GM23338 (cell line): Measurements from ENCODE around the gene NDUFA13. TPM values are rescaled to one million over a fixed set of nuclear protein-coding genes. Genes with fewer than 3 reads are reported as not detected.

Source experiments
- ATAC-seq: fragments of 200-7000 bp; cut with Tn5 transposase; 3 replicates; pipeline ENCODE4 v1.9.1; 2020
- DNase-seq: peaks from one replicate; pipeline ENCODE4 v3.0.0-alpha.2; 2015; ENCODE audit warnings: low spot score
- H2AFZ ChIP-seq: fragments of 200-600 bp; sonication (generic); 2 replicates; pipeline ENCODE4 v1.8.0; 2016; ENCODE audit warnings: antibody characterized with exemption, mild to moderate bottlenecking, moderate library complexity
- H3F3A ChIP-seq: fragments of 200-600 bp; sonication (generic); replicated peaks from 2 replicates; pipeline ENCODE4 v1.8.0; 2017; ENCODE audit warnings: antibody characterized with exemption, mixed run types, low read depth
- H3K27ac ChIP-seq: fragments of 200-600 bp; sonication (generic); 2 replicates; pipeline ENCODE4 v1.6.1; 2016; ENCODE audit warnings: low read depth
- H3K27me3 ChIP-seq: fragments of 200-600 bp; sonication (generic); 2 replicates; pipeline ENCODE4 v1.8.0; 2016; ENCODE audit warnings: mild to moderate bottlenecking, mixed run types, moderate library complexity; ENCODE audit not compliant: insufficient read depth
- H3K36me3 ChIP-seq: fragments of 200-600 bp; sonication (generic); 2 replicates; pipeline ENCODE4 v1.8.0; 2016; ENCODE audit warnings: mild to moderate bottlenecking; ENCODE audit not compliant: insufficient read depth
- H3K4me1 ChIP-seq: fragments of 200-600 bp; sonication (generic); 2 replicates; pipeline ENCODE4 v1.8.0; 2016; ENCODE audit warnings: mild to moderate bottlenecking, moderate library complexity; ENCODE audit not compliant: insufficient read depth
- H3K4me2 ChIP-seq: fragments of 200-600 bp; sonication (generic); 2 replicates; pipeline ENCODE4 v1.7.1; 2017; ENCODE audit warnings: mixed run types
- H3K4me3 ChIP-seq: fragments of 200-600 bp; sonication (generic); 2 replicates; pipeline ENCODE4 v1.6.1; 2016; ENCODE audit warnings: mixed run types
- H3K79me2 ChIP-seq: fragments of 200-600 bp; sonication (generic); replicated peaks from 2 replicates; pipeline ENCODE4 v1.8.0; 2017; ENCODE audit warnings: mild to moderate bottlenecking; ENCODE audit not compliant: insufficient read depth
- H3K9me2 ChIP-seq: fragments of 200-600 bp; sonication (generic); 2 replicates; pipeline ENCODE4 v1.8.0; 2017; ENCODE audit not compliant: insufficient read depth
- H4K20me1 ChIP-seq: fragments of 200-600 bp; sonication (generic); replicated peaks from 2 replicates; pipeline ENCODE4 v1.8.0; 2017; ENCODE audit warnings: mild to moderate bottlenecking; ENCODE audit not compliant: insufficient read depth
- H3K27ac Mint-ChIP-seq: 2 replicates; pipeline ENCODE4 v1.8.0; 2020; ENCODE audit warnings: inconsistent platforms, mild to moderate bottlenecking, moderate library complexity, mixed read lengths
- H3K27me3 Mint-ChIP-seq: 3 replicates; pipeline ENCODE4 v1.8.0; 2022; ENCODE audit warnings: low read depth, mild to moderate bottlenecking, moderate library complexity, mixed read lengths, inconsistent platforms; ENCODE audit not compliant: insufficient read depth, poor library complexity
- H3K36me3 Mint-ChIP-seq: 3 replicates; pipeline ENCODE4 v1.8.0; 2021; ENCODE audit warnings: low read depth, mild to moderate bottlenecking, inconsistent platforms, moderate library complexity, mixed read lengths
- H3K4me1 Mint-ChIP-seq: 3 replicates; pipeline ENCODE4 v1.8.0; 2020; ENCODE audit warnings: mild to moderate bottlenecking, inconsistent platforms, mixed read lengths
- H3K4me3 Mint-ChIP-seq: 3 replicates; pipeline ENCODE4 v1.8.0; 2021; ENCODE audit warnings: moderate library complexity, mild to moderate bottlenecking, inconsistent platforms, mixed read lengths
- H3K9me3 Mint-ChIP-seq: 3 replicates; pipeline ENCODE4 v1.8.0; 2020; ENCODE audit warnings: moderate library complexity, mild to moderate bottlenecking, inconsistent platforms, mixed read lengths
- CREB1 ChIP-seq: fragments of 250-450 bp; sonication (Bioruptor Pico); IDR thresholded peaks from 2 replicates; pipeline ENCODE4 v1.5.0; 2020; ENCODE audit warnings: low read depth, mild to moderate bottlenecking, moderate library complexity
- ETS1 ChIP-seq: IDR thresholded peaks from 2 replicates; pipeline ENCODE4 v1.6.1; 2016; ENCODE audit warnings: antibody characterized with exemption
- EZH2 ChIP-seq: fragments of 200-600 bp; sonication (generic); IDR thresholded peaks from one replicate; pipeline ENCODE4 v1.8.0; 2017; ENCODE audit warnings: antibody characterized with exemption, mild to moderate bottlenecking, low read depth; ENCODE audit not compliant: unreplicated experiment
- EZH2phosphoT487 ChIP-seq: fragments of 200-600 bp; sonication (generic); IDR thresholded peaks from one replicate; pipeline ENCODE4 v1.8.1; 2018; ENCODE audit warnings: antibody characterized with exemption; ENCODE audit not compliant: unreplicated experiment
- JUNB ChIP-seq: IDR thresholded peaks from one replicate; pipeline ENCODE4 v1.6.1; 2016; ENCODE audit warnings: antibody characterized with exemption; ENCODE audit not compliant: unreplicated experiment
- NANOG ChIP-seq: IDR thresholded peaks from 2 replicates; pipeline ENCODE4 v1.6.1; 2016; ENCODE audit warnings: antibody characterized with exemption, borderline replicate concordance
- POLR2AphosphoS5 ChIP-seq: IDR thresholded peaks from 2 replicates; pipeline ENCODE4 v1.6.1; 2016; ENCODE audit warnings: antibody characterized with exemption, low read depth
- STAT1 ChIP-seq: IDR thresholded peaks from one replicate; pipeline ENCODE4 v1.6.1; 2016; ENCODE audit warnings: antibody characterized with exemption; ENCODE audit not compliant: unreplicated experiment
- ZNF114 ChIP-seq: fragments of 250-450 bp; sonication (Bioruptor Pico); IDR thresholded peaks from 2 replicates; pipeline ENCODE4 v1.5.0; 2020; ENCODE audit warnings: mild to moderate bottlenecking, moderate library complexity
- ZNF331 ChIP-seq: fragments of 250-450 bp; sonication (Bioruptor Pico); IDR thresholded peaks from 2 replicates; pipeline ENCODE4 v1.5.0; 2020; ENCODE audit warnings: low read depth, mild to moderate bottlenecking, moderate library complexity
- ZNF462 ChIP-seq: fragments of 250-450 bp; sonication (Bioruptor Pico); IDR thresholded peaks from 2 replicates; pipeline ENCODE4 v1.5.0; 2020; ENCODE audit warnings: mild to moderate bottlenecking, moderate library complexity
- polyA plus RNA-seq: library from polyadenylated mRNA; unstranded; fragments of >200 nt; fragmentation: Nextera tagmentation; extraction: Ambion mirVana; gene quantifications from 2 replicates; pipeline ENCODE4 v1.2.1, GENCODE V29; 2016
- total RNA-seq: library from RNA; depleted of rRNA; stranded (reverse); fragments of >200 nt; shearing (Covaris generic); gene quantifications from 2 replicates; pipeline ENCODE4 v1.2.3, GENCODE V29; 2014
- TF ChIP-seq, protein P1 (sequence below): IDR thresholded peaks from one replicate; pipeline ENCODE4 v1.6.1; 2018; ENCODE audit warnings: antibody characterized with exemption; ENCODE audit not compliant: unreplicated experiment
- TF ChIP-seq, protein P2 (sequence below), 2 experiments: fragments of 200-600 bp in 1 of 2; sonication (generic) in 1 of 2; conservative IDR thresholded peaks; 2 replicates each; pipeline versions ENCODE4 v1.5.1 to v1.6.1; 2016 to 2017; ENCODE audit warnings: antibody characterized with exemption in 2 of 2, low read depth in 2 of 2, mild to moderate bottlenecking in 2 of 2, moderate library complexity in 1 of 2

Gene NDUFA13
- total and polyA plus RNA-seq, 2 experiments from 2014 or later: 143 to 598 TPM

GRCh38 chr19:19526581-19527370 lies 10.8 kb downstream of the NDUFA13 start:
- Mint-ChIP-seq H3K4me3 (no peak overlapping the region), H3K9me3 (no peaks in the 10 kb centered on the region), H3K27me3 (peaks cover 4% of the 10 kb centered on the region), H3K27ac (no peak overlapping the region; the same call in 1 of the 2 replicates), H3K4me1 (peaks cover 33% of the 10 kb centered on the region), H3K36me3 (peaks cover 39% of the 10 kb centered on the region)
- Histone ChIP-seq H3F3A (peaks cover 19% of the 10 kb centered on the region), H3K36me3 (peaks cover 6% of the 10 kb centered on the region; the same call in 1 of the 2 replicates), H3K27me3 (no peaks in the 10 kb centered on the region), H4K20me1 (peaks cover 30% of the 10 kb centered on the region), H3K4me2 (no peak overlapping the region), H3K27ac (no peak overlapping the region; the same call in 1 of the 2 replicates), H2AFZ (no peak overlapping the region), H3K4me1 (peaks cover 6% of the 10 kb centered on the region; the same call in 1 of the 2 replicates), H3K9me2 (no peaks in the 10 kb centered on the region), H3K79me2 (peaks cover 37% of the 10 kb centered on the region), H3K4me3 (no peak overlapping the region)
- DNase-seq (no peak), ATAC-seq (no peak)
- no peak for TF ChIP-seq ZNF331 (CRISPR knock-in tag)
- TF ChIP-seq STAT1: no peak
- no peak for TF ChIP-seq ZNF462
- TF ChIP-seq JUNB: no peak
- TF ChIP-seq CREB1: no peak
- TF ChIP-seq, protein P1, sequence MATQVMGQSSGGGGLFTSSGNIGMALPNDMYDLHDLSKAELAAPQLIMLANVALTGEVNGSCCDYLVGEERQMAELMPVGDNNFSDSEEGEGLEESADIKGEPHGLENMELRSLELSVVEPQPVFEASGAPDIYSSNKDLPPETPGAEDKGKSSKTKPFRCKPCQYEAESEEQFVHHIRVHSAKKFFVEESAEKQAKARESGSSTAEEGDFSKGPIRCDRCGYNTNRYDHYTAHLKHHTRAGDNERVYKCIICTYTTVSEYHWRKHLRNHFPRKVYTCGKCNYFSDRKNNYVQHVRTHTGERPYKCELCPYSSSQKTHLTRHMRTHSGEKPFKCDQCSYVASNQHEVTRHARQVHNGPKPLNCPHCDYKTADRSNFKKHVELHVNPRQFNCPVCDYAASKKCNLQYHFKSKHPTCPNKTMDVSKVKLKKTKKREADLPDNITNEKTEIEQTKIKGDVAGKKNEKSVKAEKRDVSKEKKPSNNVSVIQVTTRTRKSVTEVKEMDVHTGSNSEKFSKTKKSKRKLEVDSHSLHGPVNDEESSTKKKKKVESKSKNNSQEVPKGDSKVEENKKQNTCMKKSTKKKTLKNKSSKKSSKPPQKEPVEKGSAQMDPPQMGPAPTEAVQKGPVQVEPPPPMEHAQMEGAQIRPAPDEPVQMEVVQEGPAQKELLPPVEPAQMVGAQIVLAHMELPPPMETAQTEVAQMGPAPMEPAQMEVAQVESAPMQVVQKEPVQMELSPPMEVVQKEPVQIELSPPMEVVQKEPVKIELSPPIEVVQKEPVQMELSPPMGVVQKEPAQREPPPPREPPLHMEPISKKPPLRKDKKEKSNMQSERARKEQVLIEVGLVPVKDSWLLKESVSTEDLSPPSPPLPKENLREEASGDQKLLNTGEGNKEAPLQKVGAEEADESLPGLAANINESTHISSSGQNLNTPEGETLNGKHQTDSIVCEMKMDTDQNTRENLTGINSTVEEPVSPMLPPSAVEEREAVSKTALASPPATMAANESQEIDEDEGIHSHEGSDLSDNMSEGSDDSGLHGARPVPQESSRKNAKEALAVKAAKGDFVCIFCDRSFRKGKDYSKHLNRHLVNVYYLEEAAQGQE: no peak
- TF ChIP-seq NANOG: no peak
- TF ChIP-seq EZH2: no peak
- TF ChIP-seq POLR2AphosphoS5: no peak
- TF ChIP-seq ZNF114 (CRISPR knock-in tag): no peak
- TF ChIP-seq EZH2phosphoT487: no peak
- TF ChIP-seq, protein P2, sequence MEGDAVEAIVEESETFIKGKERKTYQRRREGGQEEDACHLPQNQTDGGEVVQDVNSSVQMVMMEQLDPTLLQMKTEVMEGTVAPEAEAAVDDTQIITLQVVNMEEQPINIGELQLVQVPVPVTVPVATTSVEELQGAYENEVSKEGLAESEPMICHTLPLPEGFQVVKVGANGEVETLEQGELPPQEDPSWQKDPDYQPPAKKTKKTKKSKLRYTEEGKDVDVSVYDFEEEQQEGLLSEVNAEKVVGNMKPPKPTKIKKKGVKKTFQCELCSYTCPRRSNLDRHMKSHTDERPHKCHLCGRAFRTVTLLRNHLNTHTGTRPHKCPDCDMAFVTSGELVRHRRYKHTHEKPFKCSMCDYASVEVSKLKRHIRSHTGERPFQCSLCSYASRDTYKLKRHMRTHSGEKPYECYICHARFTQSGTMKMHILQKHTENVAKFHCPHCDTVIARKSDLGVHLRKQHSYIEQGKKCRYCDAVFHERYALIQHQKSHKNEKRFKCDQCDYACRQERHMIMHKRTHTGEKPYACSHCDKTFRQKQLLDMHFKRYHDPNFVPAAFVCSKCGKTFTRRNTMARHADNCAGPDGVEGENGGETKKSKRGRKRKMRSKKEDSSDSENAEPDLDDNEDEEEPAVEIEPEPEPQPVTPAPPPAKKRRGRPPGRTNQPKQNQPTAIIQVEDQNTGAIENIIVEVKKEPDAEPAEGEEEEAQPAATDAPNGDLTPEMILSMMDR (conservative IDR thresholded peaks at IDR 0.05; ENCODE audit: low read depth in 2 of 2): no peak
- no peak for TF ChIP-seq ETS1
